ENCODE measurements around the gene TRIO.
"Not testable (repeated sequence)": the region's sequence is repeated elsewhere in the genome, so short reads cannot be mapped to it uniquely, and the experiment has no call there.

Gene TRIO

GRCh38 chr5:14188778-14189177 lies 45.6 kb downstream of the TRIO start:
- no peak for DNase-seq

GRCh38 chr5:14189680-14190079 lies 46.5 kb downstream of the TRIO start:
- no peak for DNase-seq

DNA sequence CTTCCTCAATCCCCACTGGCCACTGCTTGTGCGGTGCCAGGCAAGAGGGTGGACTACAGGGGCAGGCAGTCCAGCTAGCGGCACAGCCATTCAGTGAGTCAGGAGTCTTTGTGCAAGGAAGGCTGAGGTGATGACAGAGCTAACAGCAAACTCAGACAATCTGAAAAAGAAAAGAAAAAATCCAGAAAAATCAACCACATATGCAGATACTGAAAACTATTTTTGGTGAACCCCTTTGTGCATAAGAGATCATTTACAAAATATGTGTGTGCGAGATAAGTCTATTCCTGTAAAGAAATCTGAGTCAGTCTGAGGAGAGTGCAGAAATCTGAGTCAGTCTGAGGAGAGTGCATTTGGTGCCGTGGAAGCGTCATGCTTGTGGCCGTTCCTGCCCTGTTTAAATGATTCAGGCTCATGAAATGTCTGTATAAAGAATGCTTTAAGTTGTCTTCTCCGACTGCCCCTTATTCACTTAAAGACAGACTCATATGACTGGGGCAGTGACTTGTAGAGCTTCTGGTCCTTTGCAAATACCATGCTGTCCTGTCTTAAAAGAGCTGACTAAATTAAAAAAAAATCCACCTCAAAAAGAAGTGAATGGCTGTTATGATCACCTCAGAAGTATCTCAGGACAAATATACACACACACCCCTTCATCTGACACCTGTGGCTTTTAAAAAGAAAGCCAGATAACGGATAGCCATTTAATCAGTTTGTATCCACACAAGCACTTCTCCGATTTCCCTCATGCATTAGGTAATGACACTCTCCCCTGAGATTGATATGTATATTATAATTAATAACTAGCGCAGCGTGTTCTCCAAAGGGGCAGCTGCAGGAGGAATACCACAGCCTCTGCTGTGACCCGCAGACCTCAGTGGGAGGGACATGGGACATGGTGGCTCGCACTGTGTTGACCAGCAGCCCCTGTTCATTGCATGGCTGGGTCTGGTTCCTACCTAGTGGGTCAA lies 47.3 kb downstream of the TRIO start:
- no peak for DNase-seq

DNA sequence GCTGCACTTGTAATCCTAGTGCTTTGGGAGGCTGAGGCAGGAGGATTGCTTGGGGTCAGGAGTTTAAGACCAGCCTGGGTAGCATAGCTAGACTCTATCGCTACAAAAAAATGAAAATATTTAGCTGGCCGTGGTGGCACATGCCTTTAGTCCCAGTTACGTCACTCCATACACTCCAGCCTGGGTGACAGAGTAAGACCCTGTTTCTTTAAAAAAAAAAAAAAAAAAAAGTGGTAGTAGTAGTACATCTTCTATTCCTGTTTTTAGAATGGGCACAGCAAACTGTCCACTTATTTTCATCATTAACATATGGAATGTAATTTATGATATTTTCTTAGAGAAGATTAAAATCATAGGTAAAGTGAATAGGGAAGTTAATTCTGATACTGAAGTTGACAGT lies 48.2 kb downstream of the TRIO start:
- DNase-seq: no peak

DNA sequence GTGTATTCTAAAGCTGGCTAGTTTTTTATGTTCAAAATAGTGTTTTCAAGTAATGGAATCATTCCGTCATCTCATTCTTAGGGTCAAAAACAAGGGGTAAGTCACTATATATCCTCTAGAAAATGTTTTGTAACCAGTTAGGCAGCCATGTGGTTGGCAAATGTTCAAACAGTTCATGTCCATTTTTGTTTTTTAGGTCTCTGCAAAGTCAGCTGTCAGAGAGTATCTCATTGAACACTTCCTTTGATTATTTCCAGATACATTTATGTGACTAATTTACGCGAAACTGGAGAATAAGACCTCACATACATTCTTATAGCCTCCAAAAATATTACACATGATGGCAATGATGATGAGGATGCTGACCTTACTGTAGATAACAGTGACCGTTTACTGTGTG lies 50.4 kb downstream of the TRIO start:
- DNase-seq: no peak

DNA sequence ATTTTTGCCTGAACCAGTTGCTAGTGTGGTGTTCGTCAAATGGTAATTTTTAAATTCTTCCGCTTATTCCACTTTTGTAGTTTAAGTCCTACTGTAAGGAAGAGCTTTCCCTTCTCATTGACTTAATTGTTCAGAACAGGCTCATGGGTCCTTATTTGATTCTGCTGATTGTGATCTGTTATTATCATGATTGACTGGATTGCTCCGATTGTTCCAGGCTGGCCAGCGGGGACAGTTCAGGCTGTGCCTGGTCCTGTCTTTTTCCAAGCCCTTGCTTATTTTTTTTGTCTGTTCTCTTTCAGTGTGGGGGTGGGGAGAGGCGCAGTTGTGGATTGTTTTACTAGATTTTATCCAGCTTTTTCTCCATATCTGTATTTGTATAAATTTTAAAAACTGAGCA lies 52.4 kb downstream of the TRIO start:
- no peak for DNase-seq

DNA sequence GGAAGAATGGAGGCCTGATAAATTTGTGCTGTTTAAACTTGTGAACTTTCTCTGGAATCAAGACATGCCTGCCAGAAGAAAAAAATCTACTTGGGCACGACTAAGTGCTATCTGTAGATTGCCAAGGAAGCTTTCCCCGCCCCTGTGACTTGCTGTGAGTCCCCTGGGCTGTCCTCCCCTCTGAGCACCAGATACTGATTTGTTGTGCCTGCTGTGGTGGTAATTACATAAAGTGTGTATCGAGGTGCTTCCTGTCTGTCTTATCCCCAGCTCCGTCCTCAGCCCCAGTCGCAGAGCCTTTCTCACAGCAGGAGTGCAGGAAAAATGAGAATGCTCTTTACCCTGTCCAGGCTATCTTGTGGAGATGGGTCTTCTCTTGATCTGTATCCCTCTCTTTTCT lies 53.9 kb downstream of the TRIO start:
- DNase-seq: no peak

- no peak for DNase-seq
These were observed 56.8 kb downstream of the TRIO start for GRCh38 chr5:14199902-14200301.

GRCh38 chr5:14200312-14200990 lies 57.3 kb downstream of the TRIO start:
- DNase-seq: no peak

- DNase-seq: no peak
These were observed 58.3 kb downstream of the TRIO start for GRCh38 chr5:14201325-14202045.

- no peak for DNase-seq
These were observed 59.3 kb downstream of the TRIO start for GRCh38 chr5:14202462-14202861.

GRCh38 chr5:14204011-14204670 lies 61.0 kb downstream of the TRIO start:
- DNase-seq: no peak

GRCh38 chr5:14204785-14205321 lies 61.7 kb downstream of the TRIO start:
- no peak for DNase-seq

- no peak for DNase-seq
These were observed 63.0 kb downstream of the TRIO start for GRCh38 chr5:14206028-14206725.

DNA sequence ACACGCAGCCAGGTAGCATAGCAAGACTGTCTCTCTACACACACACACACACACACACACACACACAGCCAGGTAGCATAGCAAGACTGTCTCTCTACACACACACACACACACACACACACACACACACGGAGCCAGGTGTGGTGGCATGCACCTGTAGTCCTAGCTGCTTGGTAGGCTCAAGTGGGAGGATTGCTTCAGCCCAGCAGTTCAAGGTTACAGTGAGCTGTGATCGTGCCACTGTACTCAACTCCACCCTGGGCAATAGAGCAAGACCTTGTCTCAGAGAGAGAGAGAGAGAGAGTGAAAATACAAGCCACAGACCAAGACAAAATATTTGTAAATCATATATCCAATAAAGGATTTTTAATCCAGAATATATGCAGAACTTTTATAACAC lies 64.3 kb downstream of the TRIO start:
- DNase-seq: not testable (repeated sequence)

DNA sequence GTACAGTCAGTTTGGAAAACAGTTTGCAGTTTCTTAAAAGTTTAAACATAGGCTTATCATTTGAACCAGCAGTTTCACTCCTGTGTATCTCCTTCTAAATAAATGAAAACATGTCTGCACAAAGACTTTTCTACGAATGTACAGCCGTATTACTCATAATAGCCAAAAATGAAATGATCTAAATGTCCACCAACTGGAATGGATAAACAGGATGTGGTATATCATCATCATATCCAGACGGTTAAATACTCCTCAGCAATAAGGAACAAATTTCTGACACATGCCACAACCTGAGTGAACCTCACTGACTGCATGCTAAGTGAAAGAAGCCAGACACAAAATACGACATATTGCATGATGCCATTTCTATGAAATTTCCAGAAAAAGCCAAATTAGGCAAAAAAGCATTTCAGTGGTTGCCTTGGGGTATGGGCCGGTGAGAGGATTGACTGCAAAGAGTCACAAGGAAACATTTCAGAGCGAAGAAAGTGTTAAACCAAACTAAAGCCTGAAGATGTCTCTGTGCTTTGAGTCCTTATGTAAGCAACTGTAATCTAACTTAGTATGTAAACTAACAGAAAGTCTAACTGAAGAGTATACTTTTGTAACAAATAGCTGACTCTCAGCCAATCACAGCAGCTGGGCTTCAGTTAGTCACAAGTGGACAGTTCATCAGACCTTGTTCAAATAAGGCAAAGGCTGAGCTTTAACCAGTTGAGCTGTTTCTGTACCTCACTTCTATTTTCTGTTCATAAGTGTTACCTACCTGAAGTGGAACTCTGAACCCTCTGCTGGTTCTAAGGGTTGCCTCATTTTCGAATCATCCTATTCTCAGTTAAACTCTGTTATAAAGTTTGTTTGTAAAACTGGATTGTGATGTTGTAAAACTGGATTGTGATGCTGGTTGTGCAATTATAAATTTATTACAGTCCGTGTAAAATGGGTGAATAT lies 65.2 kb downstream of the TRIO start:
- DNase-seq: no peak

DNA sequence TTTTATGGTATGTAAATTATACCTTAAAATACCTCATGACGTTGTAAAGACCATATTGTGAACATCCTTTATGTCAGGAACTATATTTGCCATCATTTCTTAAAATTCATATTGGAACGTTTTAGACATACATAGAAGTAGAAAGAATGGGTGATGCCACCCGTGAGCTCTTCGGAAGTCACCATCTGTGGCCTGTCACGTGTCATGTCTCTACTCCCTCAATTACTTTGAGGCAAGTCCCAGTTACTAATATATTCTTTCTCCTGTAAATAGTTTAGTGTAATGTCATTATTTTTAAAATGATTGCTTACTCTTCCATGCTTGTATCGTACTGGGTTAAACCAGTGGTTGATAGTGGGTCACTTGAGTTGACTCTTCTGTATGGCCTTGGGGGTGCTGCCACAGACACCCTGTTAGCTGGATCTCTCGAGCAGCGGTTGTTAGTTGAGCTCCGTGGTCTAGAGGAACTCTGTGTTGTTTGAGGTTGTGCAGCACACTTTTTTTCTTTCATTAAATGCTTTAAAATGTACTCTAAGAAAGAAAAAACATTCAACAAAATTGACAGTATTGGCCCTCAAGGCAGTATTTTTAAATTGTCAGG lies 66.2 kb downstream of the TRIO start:
- DNase-seq: no peak

GRCh38 chr5:14209836-14210235 lies 66.7 kb downstream of the TRIO start:
- no peak for DNase-seq

- no peak for DNase-seq
These were observed 67.6 kb downstream of the TRIO start for GRCh38 chr5:14210729-14211128.
